NCI-H128 (cell line): ENCODE results near the gene PARK7.
"Not testable (repeated sequence)": the region's sequence is repeated elsewhere in the genome, so short reads cannot be mapped to it uniquely, and the experiment has no call there.

Source experiments
- DNase-seq: peaks from one replicate; lab custom pipeline; 2025; ENCODE audit not compliant: unreplicated experiment; lab: John Stamatoyannopoulos, UW

The PARK7 gene

DNA sequence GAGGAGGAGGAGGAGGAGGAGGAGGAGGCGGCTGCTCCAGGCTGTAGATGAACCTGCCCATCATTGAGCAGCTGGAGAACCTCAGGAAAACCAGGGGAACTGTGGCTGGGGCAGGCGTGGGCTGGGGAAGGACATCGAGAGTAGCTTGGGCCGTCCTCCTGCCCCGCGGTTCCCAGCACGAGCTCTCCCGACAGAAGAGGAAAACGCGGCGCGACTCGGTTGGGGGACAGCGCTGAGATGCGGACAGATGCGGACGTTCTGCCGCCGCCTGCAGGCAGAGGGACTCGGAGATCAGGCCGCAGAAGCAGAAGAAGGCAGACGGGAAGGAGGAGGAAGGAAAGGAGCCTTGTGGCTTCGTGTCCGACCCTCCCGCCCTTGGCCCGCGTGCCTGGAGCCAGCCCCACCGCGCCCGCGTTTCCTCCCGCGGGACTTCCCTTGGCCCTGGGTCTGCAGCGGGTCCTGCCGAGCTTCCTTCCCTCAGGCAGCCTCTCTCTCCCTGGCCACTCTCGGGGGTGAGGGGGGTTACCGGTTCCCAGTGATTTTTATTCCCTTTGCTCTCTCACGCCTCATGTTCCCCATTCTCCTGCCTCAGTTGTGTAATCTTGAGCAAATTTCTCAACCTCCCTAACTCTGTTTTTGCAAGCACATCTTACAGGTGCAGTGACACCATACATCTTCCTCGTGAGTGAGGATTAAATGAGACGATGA is 19.1 kb upstream of the PARK7 start:
- no peak for DNase-seq

GRCh38 chr1:7943251-7943650 is 18.3 kb upstream of the PARK7 start:
- no peak for DNase-seq

- no peak for DNase-seq
Measured at GRCh38 chr1:7948960-7949359, 12.6 kb upstream of the PARK7 start.

DNA sequence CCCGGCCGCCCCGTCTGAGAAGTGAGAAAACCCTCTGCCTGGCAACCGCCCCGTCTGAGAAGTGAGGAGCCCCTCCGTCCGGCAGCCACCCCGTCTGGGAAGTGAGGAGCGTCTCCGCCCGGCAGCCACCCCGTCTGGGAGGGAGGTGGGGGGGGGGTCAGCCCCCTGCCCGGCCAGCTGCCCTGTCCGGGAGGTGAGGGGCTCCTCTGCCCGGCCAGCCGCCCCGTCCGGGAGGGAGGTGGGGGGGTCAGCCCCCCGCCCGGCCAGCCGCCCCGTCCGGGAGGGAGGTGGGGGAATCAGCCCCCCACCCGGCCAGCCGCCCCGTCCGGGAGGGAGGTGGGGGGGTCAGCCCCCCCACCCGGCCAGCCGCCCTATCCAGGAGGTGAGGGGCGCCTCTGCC is 8.7 kb upstream of the PARK7 start:
- not testable (repeated sequence) for DNase-seq

DNA sequence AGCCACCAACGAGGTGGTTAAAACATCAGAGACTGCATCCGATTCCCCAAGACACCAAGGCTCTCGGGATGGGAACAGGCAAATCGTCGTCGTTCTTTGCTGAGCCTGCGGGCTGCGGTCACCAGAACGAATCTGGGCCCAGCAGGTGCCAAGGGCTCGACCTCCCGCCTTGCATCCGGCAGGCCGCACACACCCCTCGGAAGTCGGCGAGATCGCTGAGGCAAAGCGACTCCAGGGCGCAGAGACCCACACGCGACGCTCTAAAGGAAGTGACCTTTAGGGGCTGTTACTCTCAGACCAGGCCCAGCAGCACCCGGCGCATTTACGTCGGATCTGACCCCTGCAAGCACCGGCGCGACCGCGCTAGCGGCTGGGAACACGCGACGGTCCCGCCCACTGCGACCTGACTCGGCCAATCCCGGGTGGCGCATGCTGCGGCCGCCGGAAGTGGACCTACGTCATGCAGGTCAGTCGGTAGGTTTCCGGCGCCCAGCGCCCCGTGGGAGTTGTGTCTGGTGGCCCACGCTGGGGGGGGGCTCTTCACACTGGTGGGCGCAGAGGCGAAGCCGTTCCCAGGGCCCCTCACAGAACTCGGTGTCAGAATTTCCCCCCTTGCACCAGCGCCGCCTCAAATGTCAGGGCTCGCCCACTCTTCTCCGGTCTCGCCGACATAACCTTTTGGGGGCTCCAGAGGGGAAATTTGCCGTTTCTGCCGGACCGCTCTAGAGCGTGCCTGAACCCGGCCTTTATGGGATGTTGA is 7.5 kb upstream of the PARK7 start:
- peak; percentile 87 for DNase-seq

DNA sequence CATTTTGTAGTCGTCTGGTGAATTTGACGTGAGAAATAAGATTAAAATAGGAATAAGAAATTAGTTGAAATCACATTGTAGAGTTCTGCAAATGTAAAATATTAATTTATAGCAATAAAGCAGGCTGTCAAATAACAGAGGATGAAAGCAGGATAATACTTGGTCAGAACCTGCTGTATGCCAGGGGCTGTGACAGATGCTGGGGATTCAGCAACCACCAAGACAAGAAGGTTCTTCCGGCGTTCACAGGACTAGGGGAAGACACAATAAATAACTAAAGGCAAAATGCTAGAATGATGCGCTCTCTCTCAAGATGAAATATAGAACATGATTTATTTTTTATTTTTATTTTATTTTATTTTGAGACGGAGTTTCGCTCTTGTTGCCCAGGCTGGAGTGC is 6.8 kb upstream of the PARK7 start:
- no peak for DNase-seq

DNA sequence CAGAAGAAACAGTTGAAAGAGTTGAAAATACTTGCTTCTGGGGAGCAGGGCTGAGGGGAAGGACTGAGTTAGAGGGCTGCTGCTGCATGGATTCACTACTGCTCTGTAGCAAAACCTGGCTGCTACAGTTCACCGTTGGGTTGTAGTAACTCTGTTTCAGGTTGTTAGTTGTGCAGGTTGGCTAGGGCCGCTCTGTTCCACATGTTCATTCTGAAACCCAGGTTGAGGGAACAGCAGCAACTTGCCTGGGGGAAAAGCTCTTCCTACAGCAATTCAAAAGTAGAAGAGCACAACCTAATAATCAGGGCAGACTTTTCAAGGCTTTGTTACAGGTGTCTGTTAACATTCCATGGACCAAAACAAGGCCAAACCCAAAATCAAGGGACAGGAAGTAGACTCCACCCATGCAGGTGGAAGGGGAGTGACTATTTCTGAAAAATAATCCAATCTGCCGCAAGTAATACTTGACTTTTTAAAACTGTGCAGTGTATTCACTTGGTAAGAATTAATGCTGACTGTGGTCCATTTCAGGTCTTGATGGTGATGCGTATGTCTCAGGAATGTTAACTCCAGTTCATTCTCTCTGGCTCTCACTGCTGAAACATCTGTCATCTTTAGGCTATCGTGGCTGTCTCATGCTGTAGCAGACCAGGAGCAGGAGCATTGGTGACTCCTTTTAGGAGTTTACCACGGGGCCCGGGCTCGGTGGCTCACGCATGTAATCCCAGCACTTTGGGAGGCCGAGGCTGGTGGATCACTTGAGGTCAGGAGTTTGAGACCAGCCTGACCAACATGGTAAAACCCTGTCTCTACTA is 5.1 kb upstream of the PARK7 start:
- DNase-seq = no peak

GRCh38 chr1:7960165-7960564 is 1.3 kb upstream of the PARK7 start:
- DNase-seq = no peak

- DNase-seq = no peak
Measured at GRCh38 chr1:7960867-7961215, 670 bp upstream of the PARK7 start.

- DNase-seq = no peak
Measured at GRCh38 chr1:7962014-7962335, 464 bp downstream of the PARK7 start.

DNA sequence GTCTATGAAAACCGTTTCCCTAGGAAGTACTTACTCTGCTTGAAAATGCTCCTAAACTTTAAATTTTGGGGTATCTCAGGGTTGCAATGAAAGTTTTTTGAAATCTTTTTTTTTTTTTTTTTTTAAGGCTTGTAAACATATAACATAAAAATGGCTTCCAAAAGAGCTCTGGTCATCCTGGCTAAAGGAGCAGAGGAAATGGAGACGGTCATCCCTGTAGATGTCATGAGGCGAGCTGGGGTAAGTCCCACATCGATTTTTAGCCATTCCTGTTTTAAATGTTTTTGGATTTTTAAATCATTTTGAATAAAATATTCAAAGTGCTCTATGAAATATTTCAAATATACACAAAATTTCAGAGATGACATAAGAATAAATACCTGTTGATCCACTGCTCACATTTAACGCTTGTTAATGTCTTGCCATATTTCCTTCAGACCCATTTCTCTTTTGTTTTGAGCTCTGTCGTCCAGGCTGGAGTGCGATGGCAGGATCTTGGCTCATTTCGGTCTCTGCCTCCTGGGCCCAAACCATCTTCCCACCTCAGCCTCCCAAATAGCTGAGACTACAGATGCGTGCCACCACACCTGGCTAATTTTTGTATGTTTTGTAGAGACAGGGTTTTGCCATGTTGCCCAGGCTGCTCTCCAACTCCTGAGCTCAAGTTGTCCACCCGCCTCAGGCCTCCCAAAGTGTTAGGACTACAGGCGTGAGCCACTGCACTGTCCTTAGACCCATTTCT is 1.3 kb downstream of the PARK7 start:
- no peak for DNase-seq

- DNase-seq = not testable (repeated sequence)
Measured at GRCh38 chr1:7963378-7963730, 1.8 kb downstream of the PARK7 start.

DNA sequence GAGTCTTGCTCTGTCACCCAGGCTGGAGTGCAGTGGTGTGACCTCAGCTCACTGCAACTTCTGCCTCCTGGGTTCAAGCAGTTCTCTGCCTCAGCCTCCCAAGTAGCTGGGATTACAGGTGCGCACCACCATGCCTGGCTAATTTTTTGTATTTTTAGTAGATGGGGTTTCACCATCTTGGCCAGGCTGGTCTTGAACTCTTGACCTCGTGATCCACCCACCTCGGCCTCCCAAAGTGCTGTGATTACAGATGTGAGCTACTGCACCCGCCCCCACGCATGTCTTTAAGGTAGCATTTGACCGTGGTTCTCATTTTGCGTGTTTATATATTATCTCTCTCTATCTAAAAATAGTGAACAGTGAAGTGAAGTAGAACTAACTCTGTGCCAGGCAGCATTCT is 2.3 kb downstream of the PARK7 start:
- not testable (repeated sequence) for DNase-seq

DNA sequence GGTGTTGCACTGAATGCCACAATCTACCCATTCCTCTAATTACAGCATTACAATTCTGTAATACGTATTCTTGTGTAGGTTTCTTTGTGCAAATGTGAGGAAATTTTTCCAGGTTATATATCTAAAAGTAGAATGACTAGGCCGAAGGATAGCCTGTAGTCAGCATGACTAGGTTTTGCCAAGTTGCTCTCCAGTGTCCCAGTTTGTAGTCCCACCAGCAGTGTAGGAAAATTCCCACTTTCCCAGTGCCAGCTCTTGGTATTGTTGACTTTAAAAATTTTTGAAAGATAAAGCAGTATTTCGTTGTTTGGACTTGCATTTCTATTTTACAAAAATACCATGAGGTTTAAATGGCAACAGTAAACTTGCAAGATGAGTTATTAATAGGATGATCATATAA is 3.0 kb downstream of the PARK7 start:
- no peak for DNase-seq

- peak; percentile 21 for DNase-seq
Measured at GRCh38 chr1:7967196-7967595, 5.7 kb downstream of the PARK7 start.

GRCh38 chr1:7967651-7968050 is 6.1 kb downstream of the PARK7 start:
- no peak for DNase-seq

GRCh38 chr1:7970246-7970645 is 8.7 kb downstream of the PARK7 start:
- DNase-seq = no peak

GRCh38 chr1:7971024-7971423 is 9.5 kb downstream of the PARK7 start:
- DNase-seq = no peak

GRCh38 chr1:7972285-7972684 is 10.8 kb downstream of the PARK7 start:
- DNase-seq = no peak

DNA sequence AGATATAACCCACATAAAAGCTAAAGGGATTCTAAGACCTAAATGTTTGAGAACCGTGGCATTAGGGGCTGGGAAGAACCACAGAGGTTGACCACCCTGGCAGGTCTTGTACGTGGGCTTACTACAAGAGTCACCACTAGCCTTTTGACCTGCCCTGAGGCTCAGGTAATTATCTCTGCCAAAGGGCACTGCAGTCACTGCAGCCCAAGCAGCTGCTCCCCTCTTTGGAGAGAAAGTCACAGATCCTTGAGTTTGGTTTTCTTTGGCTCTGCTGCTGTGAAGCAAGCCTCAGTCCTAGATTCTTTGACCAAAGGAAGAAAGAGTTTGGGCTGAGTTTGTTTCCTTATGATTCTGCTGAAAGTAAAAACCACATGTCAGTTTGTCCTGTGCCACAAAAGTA is 11.6 kb downstream of the PARK7 start:
- no peak for DNase-seq

GRCh38 chr1:7975212-7975865 is 13.8 kb downstream of the PARK7 start:
- peak; percentile 70 for DNase-seq
